22Rv1 (cell line): Measurements from ENCODE around the gene NOTCH2.
"Not testable (repeated sequence)": the region's sequence is repeated elsewhere in the genome, so short reads cannot be mapped to it uniquely, and the experiment has no call there.

Source experiments
- CTCF ChIP-seq: fragments of 450-650 bp; IDR thresholded peaks from 2 replicates; pipeline ENCODE4 v1.5.1; 2017; ENCODE audit warnings: mild to moderate bottlenecking
- ZFX ChIP-seq: fragments of 450-650 bp; IDR thresholded peaks from 2 replicates; pipeline ENCODE4 v1.6.1; 2017; ENCODE audit warnings: antibody characterized with exemption, borderline replicate concordance

GRCh38 chr1:120116094-120116493 is 46.6 kb upstream of the NOTCH2 start:
- not testable (repeated sequence) for TF ChIP-seq CTCF, ZFX
